PC-9 (cell line): ENCODE data around the gene STK24.

Source experiments
- EZH2 ChIP-seq: fragments of 200-600 bp; sonication (generic); IDR thresholded peaks from 2 replicates; pipeline ENCODE4 v1.8.0; 2017; ENCODE audit warnings: antibody characterized with exemption, low read depth
- TF ChIP-seq, protein P1 (sequence below): fragments of 200-600 bp; sonication (generic); conservative IDR thresholded peaks from 2 replicates; pipeline ENCODE4 v1.6.1; 2017; ENCODE audit warnings: mixed run types, antibody characterized with exemption, mild to moderate bottlenecking, moderate library complexity

DNA sequence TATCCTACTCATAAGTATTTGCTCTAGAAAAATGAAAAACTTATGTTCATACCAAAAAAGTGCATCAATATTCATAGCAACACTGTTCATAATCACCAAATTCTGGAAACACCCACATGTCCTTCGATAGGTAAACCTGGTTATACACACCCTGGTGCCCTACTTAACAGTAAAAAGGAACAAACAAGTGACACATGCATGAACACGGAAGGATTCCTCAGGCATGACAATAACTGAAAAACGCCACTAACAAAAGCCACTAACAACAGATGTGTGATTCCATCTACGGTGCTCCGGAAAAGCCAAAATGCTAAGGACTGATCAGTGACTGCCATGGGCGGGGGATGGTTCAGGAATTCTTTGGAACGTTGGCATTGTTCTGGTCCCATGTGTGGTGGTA is 65.5 kb downstream of the STK24 start:
- no peak for TF ChIP-seq EZH2
- TF ChIP-seq, protein P1, sequence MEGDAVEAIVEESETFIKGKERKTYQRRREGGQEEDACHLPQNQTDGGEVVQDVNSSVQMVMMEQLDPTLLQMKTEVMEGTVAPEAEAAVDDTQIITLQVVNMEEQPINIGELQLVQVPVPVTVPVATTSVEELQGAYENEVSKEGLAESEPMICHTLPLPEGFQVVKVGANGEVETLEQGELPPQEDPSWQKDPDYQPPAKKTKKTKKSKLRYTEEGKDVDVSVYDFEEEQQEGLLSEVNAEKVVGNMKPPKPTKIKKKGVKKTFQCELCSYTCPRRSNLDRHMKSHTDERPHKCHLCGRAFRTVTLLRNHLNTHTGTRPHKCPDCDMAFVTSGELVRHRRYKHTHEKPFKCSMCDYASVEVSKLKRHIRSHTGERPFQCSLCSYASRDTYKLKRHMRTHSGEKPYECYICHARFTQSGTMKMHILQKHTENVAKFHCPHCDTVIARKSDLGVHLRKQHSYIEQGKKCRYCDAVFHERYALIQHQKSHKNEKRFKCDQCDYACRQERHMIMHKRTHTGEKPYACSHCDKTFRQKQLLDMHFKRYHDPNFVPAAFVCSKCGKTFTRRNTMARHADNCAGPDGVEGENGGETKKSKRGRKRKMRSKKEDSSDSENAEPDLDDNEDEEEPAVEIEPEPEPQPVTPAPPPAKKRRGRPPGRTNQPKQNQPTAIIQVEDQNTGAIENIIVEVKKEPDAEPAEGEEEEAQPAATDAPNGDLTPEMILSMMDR: no peak
